ENCODE results near the gene COG7. TPM values are rescaled to one million over a fixed set of nuclear protein-coding genes. Genes with fewer than 3 reads are reported as not detected.

COG7 gene
- total and polyA plus RNA-seq, 2 donors (not counting 3 experiments of a cell fraction or from before 2014, with no cell fraction given), result 24.1 to 42.0 TPM

DNA sequence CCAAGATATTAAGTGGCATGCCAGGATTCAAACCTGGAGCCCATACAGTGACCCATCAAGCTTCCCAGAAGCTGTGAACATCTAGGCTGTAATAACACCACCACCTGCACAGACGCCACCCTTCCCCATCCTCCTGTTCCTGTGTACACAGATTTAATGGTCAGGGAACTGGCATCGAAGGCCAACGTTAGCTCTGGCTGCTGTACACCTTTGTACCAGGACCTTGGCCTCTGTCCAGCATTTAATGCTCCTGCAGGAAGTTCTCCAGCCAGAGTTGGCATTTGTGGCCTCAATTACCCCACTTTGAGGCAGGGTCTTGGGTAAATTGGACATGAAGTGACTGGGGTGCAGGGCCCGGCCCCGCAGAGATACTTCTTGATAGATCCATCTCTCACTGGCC lies 101.6 kb downstream of the COG7 start:
- ChIA-PET POLR2A (no interaction called here), CTCF (no interaction called here)
- BruUV-seq (replicated peaks), result no TSS peak
- H3K27me3 ChIP-seq (ENCODE audit: control insufficient read depth in 2 of 2, insufficient read depth in 2 of 2, low read length in 2 of 2), result no peaks in the 10 kb centered on the region
- no peaks in the 10 kb centered on the region for H3K9me1 ChIP-seq (replicated peaks; ENCODE audit: control insufficient read depth, extremely low read depth, insufficient read depth, low read length)
- DNase-seq (ENCODE audit: low read depth, low spot score) (no peak), FAIRE-seq (no peak)
- H3K27ac ChIP-seq (ENCODE audit: insufficient read depth, low read depth, low read length), result no peak overlapping the region
- H3K9me3 ChIP-seq (replicated peaks; ENCODE audit: control insufficient read depth, insufficient read depth, low read length), result no peaks in the 10 kb centered on the region
- no peak overlapping the region for H3K9ac ChIP-seq (replicated peaks; ENCODE audit: extremely low read depth, insufficient read depth, low read length)
- H3K4me2 ChIP-seq (ENCODE audit: insufficient read depth, low read length), result no peak overlapping the region
- no peak for TF ChIP-seq POLR2A (IDR thresholded peaks at IDR 0.05; ENCODE audit: low read depth, low read length)
- TF ChIP-seq, protein P1, sequence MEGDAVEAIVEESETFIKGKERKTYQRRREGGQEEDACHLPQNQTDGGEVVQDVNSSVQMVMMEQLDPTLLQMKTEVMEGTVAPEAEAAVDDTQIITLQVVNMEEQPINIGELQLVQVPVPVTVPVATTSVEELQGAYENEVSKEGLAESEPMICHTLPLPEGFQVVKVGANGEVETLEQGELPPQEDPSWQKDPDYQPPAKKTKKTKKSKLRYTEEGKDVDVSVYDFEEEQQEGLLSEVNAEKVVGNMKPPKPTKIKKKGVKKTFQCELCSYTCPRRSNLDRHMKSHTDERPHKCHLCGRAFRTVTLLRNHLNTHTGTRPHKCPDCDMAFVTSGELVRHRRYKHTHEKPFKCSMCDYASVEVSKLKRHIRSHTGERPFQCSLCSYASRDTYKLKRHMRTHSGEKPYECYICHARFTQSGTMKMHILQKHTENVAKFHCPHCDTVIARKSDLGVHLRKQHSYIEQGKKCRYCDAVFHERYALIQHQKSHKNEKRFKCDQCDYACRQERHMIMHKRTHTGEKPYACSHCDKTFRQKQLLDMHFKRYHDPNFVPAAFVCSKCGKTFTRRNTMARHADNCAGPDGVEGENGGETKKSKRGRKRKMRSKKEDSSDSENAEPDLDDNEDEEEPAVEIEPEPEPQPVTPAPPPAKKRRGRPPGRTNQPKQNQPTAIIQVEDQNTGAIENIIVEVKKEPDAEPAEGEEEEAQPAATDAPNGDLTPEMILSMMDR (IDR thresholded peaks at IDR 0.05; ENCODE audit: extremely low read depth in 1 of 2, insufficient read depth in 1 of 2, low read depth in 1 of 2, low read length in 2 of 2), result no peak
- TF ChIP-seq FOS (IDR thresholded peaks at IDR 0.05; ENCODE audit: borderline replicate concordance, insufficient read depth, low read length), result no peak
- TF ChIP-seq JUN (IDR thresholded peaks at IDR 0.05; ENCODE audit: borderline replicate concordance, insufficient read depth, insufficient read length, low read depth), result no peak
- TF ChIP-seq MYC (IDR thresholded peaks at IDR 0.05; ENCODE audit: low read depth, low read length), result no peak
- no peak for TF ChIP-seq POLR2AphosphoS5 (IDR thresholded peaks at IDR 0.05; ENCODE audit: insufficient read depth, low read depth, low read length)
- TF ChIP-seq, protein P2, sequence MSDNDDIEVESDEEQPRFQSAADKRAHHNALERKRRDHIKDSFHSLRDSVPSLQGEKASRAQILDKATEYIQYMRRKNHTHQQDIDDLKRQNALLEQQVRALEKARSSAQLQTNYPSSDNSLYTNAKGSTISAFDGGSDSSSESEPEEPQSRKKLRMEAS (IDR thresholded peaks at IDR 0.05; ENCODE audit: insufficient read depth, insufficient read length), result no peak
- no peak for TF ChIP-seq EZH2 (IDR thresholded peaks at IDR 0.05; ENCODE audit: borderline replicate concordance, low read depth, low read length, severe bottlenecking)
- no peak for TF ChIP-seq GATA2 (IDR thresholded peaks at IDR 0.05; ENCODE audit: insufficient read depth, insufficient read length, low read depth, low read length)
- H3K4me1 ChIP-seq (ENCODE audit: control insufficient read depth, extremely low read depth, insufficient read depth, low read length), result no peaks in the 10 kb centered on the region
- no peak overlapping the region for H3K4me3 ChIP-seq (replicated peaks in 1 of 3; ENCODE audit: insufficient read depth in 1 of 3, low read depth in 1 of 3, low read length in 3 of 3)
- H3K36me3 ChIP-seq (ENCODE audit: control insufficient read depth in 2 of 2, extremely low read depth in 1 of 2, insufficient read depth in 2 of 2, low read length in 2 of 2), result no peaks in the 10 kb centered on the region
- no peaks in the 10 kb centered on the region for H3K79me2 ChIP-seq (ENCODE audit: control insufficient read depth, insufficient read depth, low read length)
- H4K20me1 ChIP-seq (replicated peaks; ENCODE audit: control insufficient read depth, extremely low read depth, insufficient read depth, low read length), result no peaks in the 10 kb centered on the region
- no peak overlapping the region for H2AFZ ChIP-seq (ENCODE audit: low read depth, low read length)
- intact Hi-C loops (cut with micrococcal nuclease) (no loop called here), dilution Hi-C loops (cut with MboI; ENCODE audit: extremely low pct_ligation_motif_present, low sequenced_read_pairs) (no loop called here)
